ENCODE data around the gene RPL26.
A peak's percentile ranks its signal among the peaks of the same experiment; 100 is the strongest.
"Not testable (repeated sequence)": the region's sequence is repeated elsewhere in the genome, so short reads cannot be mapped to it uniquely, and the experiment has no call there.

The RPL26 gene

DNA sequence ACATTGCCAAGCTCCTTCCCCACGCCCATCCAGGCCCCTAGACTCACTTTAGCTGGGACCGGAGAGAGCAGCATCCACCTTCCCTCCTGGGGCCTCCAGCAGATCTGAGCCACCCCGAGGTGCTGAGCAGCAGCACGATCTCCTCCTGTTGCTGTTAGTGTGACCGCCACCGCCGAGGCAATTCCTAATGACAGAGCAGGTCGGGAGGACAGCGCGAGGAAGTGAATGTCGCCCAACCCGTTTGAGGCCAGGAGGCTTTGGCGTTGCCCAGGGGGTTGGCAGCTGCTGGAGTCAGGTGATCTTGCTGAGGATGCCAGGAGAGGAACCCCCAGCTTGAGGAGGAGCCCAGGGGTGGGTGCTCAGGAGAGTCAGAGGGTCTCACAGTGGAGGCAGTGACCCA is 14.6 kb upstream of the RPL26 start, which contains the start of gene RNF222:
Gene RNF222, minus strand, starts transcription at position 192 of the 400 bp plus-strand sequence. CDS start 4,366 bp downstream, outside the sequence.
- Histone ChIP-seq H2BK12ac (ENCODE audit: low read length) (no peak within 1 kb of the TSS), H3K36me3 (replicated peaks in 1 of 2; ENCODE audit: control insufficient read depth in 2 of 2, insufficient read depth in 2 of 2, low read length in 2 of 2) (no peaks in the 10 kb centered on the region), H2AK5ac (ENCODE audit: low read depth, low read length) (no peak within 1 kb of the TSS), H3K18ac (ENCODE audit: low read length) (peak within 1 kb of the TSS; percentile 54), H3K4me2 (ENCODE audit: insufficient read depth, low read length, poor library complexity, severe bottlenecking) (no peak within 1 kb of the TSS), H4K8ac (ENCODE audit: low read depth, low read length) (no peak within 1 kb of the TSS), H3K4me1 (ENCODE audit: control insufficient read depth in 2 of 2, insufficient read depth in 1 of 2, low read depth in 1 of 2, low read length in 2 of 2) (no peaks in the 10 kb centered on the region), H3K27me3 (ENCODE audit: control insufficient read depth in 3 of 3, insufficient read depth in 3 of 3, low read depth in 1 of 3, low read length in 3 of 3) (peaks cover 0 to 26% (median 0%) of the 10 kb centered on the region in 3 experiments), H3K79me1 (ENCODE audit: low read depth, low read length) (no peaks in the 10 kb centered on the region), H2AFZ (ENCODE audit: low read length) (no peak within 1 kb of the TSS), H3K9me3 (replicated peaks in 1 of 2; ENCODE audit: control insufficient read depth in 2 of 2, insufficient read depth in 1 of 2, low read depth in 1 of 2, low read length in 2 of 2) (no peaks in the 10 kb centered on the region), H3K23ac (ENCODE audit: low read depth, low read length, poor library complexity) (peak within 1 kb of the TSS; percentile 59), H3K9ac (ENCODE audit: low read depth, low read length, poor library complexity) (no peak within 1 kb of the TSS), H3K27ac (replicated peaks; ENCODE audit: low read length) (no peak within 1 kb of the TSS), H2BK5ac (ENCODE audit: low read length) (no peak within 1 kb of the TSS), H2BK15ac (ENCODE audit: low read length) (no peak within 1 kb of the TSS), H4K91ac (ENCODE audit: low read depth, low read length, poor library complexity) (no peak within 1 kb of the TSS), H3K4me3 (ENCODE audit: low read length in 2 of 2) (no peak within 1 kb of the TSS), H3K14ac (ENCODE audit: low read length) (no peak within 1 kb of the TSS), H3K4ac (ENCODE audit: low read length) (no peak within 1 kb of the TSS), H2BK120ac (ENCODE audit: low read depth, low read length) (no peak within 1 kb of the TSS)
- no peak for DNase-seq (ENCODE audit: low spot score)
- WGBS, 2 donors (ENCODE audit: extremely low coverage in 2 of 2, insufficient read length in 2 of 2, insufficient replicate concordance in 1 of 2): no CpG with 5 or more reads among the region's 13 CpGs

DNA sequence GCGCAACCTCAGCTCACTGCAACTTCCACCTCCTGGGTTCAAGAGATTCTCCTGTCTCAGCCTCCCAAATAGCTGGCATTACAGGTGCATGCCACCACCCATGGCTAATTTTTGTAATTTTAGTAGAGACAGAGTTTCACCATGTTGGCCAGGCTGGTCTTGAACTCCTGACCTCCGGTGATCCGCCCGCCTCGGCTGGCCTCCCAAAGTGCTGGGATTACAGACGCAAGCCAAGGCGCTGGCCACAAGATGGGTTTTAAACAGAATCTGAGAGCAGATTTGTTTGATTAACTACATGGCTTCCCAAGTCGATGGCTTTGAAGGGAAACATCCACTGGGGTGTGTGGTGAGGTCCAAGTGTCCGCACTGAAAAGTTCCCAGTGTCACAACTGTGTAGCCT is 11.5 kb upstream of the RPL26 start:
- H4K91ac ChIP-seq (ENCODE audit: low read depth, low read length, poor library complexity); H3K14ac ChIP-seq (ENCODE audit: low read length); H3K79me1 ChIP-seq (ENCODE audit: low read depth, low read length); H2AK5ac ChIP-seq (ENCODE audit: low read depth, low read length); H2AFZ ChIP-seq (ENCODE audit: low read length); H3K23ac ChIP-seq (ENCODE audit: low read depth, low read length, poor library complexity); H3K9ac ChIP-seq (ENCODE audit: low read depth, low read length, poor library complexity); H2BK12ac ChIP-seq (ENCODE audit: low read length); H3K4ac ChIP-seq (ENCODE audit: low read length); H3K4me3 ChIP-seq (ENCODE audit: low read length in 2 of 2); H4K8ac ChIP-seq (ENCODE audit: low read depth, low read length); H3K36me3 ChIP-seq (replicated peaks in 1 of 2; ENCODE audit: control insufficient read depth in 2 of 2, insufficient read depth in 2 of 2, low read length in 2 of 2); DNase-seq (ENCODE audit: low spot score); H3K27ac ChIP-seq (replicated peaks; ENCODE audit: low read length); H3K4me1 ChIP-seq (ENCODE audit: control insufficient read depth in 2 of 2, insufficient read depth in 1 of 2, low read depth in 1 of 2, low read length in 2 of 2); H3K9me3 ChIP-seq (replicated peaks in 1 of 2; ENCODE audit: control insufficient read depth in 2 of 2, insufficient read depth in 1 of 2, low read depth in 1 of 2, low read length in 2 of 2); H2BK120ac ChIP-seq (ENCODE audit: low read depth, low read length); H3K18ac ChIP-seq (ENCODE audit: low read length); H3K4me2 ChIP-seq (ENCODE audit: insufficient read depth, low read length, poor library complexity, severe bottlenecking); H2BK5ac ChIP-seq (ENCODE audit: low read length); H2BK15ac ChIP-seq (ENCODE audit: low read length): not testable (repeated sequence)
- H3K27me3 ChIP-seq (ENCODE audit: control insufficient read depth in 3 of 3, insufficient read depth in 3 of 3, low read depth in 1 of 3, low read length in 3 of 3): peaks cover 0 to 26% (median 0%) of the 10 kb centered on the region in 3 experiments
- WGBS, 2 donors (ENCODE audit: extremely low coverage in 2 of 2, insufficient read length in 2 of 2, insufficient replicate concordance in 1 of 2): no CpG with 5 or more reads among the region's 9 CpGs

DNA sequence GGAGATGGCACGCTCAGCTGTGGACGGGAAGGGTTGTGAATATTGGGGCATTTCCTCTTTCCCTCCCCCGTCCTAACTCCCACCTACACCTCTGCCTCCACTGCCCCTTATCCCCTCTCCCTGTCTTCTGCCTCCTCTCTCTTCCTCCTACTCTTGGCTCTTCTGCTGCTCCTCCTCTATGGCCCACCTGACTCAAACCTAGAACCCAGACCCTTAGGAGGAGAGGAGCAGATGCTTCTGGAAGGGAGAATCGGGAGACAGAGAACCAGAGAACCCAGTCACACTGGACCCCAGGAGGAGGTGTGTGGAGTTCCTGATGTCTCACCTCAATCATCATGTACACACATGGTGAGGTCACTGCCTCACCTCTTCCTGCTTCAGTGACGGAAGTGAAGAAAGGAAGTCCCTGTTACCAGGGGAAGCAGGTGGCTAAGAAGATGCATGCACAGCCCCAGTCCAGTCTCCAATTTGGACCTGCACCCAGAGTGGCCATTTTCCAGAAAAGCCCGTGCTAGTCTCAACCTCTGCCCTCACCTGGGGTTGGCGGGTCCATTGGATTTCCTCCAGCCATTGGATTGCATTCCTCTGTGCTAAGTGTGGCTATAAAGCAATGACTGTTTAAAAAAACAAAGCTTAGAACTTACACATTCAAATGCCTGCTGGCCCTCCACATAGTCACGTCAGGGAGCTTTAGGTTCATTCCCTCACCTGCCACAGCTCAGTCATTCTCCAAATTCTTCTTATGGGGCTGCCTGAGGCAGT is 10.7 kb upstream of the RPL26 start:
- Histone ChIP-seq H3K27ac (replicated peaks; ENCODE audit: low read length) (no peak overlapping the region), H3K79me1 (ENCODE audit: low read depth, low read length) (no peaks in the 10 kb centered on the region), H4K91ac (ENCODE audit: low read depth, low read length, poor library complexity) (no peak overlapping the region), H2BK15ac (ENCODE audit: low read length) (no peak overlapping the region), H3K4me1 (ENCODE audit: control insufficient read depth in 2 of 2, insufficient read depth in 1 of 2, low read depth in 1 of 2, low read length in 2 of 2) (no peaks in the 10 kb centered on the region), H3K9me3 (replicated peaks in 1 of 2; ENCODE audit: control insufficient read depth in 2 of 2, insufficient read depth in 1 of 2, low read depth in 1 of 2, low read length in 2 of 2) (no peaks in the 10 kb centered on the region), H3K4me3 (ENCODE audit: low read length in 2 of 2) (peak overlapping the region in 1 of 2 donors; percentile 13), H3K23ac (ENCODE audit: low read depth, low read length, poor library complexity) (peak overlapping the region; percentile 62), H3K4ac (ENCODE audit: low read length) (no peak overlapping the region), H3K27me3 (ENCODE audit: control insufficient read depth in 3 of 3, insufficient read depth in 3 of 3, low read depth in 1 of 3, low read length in 3 of 3) (peaks cover 0 to 22% (median 0%) of the 10 kb centered on the region in 3 experiments), H2BK5ac (ENCODE audit: low read length) (no peak overlapping the region), H3K4me2 (ENCODE audit: insufficient read depth, low read length, poor library complexity, severe bottlenecking) (no peak overlapping the region), H2AK5ac (ENCODE audit: low read depth, low read length) (peak overlapping the region; percentile 6), H3K18ac (ENCODE audit: low read length) (no peak overlapping the region), H2BK12ac (ENCODE audit: low read length) (no peak overlapping the region), H2AFZ (ENCODE audit: low read length) (no peak overlapping the region), H3K36me3 (replicated peaks in 1 of 2; ENCODE audit: control insufficient read depth in 2 of 2, insufficient read depth in 2 of 2, low read length in 2 of 2) (no peaks in the 10 kb centered on the region), H2BK120ac (ENCODE audit: low read depth, low read length) (no peak overlapping the region), H3K9ac (ENCODE audit: low read depth, low read length, poor library complexity) (peak overlapping the region; percentile 39), H3K14ac (ENCODE audit: low read length) (peak overlapping the region; percentile 50), H4K8ac (ENCODE audit: low read depth, low read length) (no peak overlapping the region)
- WGBS, 2 donors (ENCODE audit: extremely low coverage in 2 of 2, insufficient read length in 2 of 2, insufficient replicate concordance in 1 of 2): no CpG with 5 or more reads among the region's 8 CpGs
- DNase-seq (ENCODE audit: low spot score): no peak

DNA sequence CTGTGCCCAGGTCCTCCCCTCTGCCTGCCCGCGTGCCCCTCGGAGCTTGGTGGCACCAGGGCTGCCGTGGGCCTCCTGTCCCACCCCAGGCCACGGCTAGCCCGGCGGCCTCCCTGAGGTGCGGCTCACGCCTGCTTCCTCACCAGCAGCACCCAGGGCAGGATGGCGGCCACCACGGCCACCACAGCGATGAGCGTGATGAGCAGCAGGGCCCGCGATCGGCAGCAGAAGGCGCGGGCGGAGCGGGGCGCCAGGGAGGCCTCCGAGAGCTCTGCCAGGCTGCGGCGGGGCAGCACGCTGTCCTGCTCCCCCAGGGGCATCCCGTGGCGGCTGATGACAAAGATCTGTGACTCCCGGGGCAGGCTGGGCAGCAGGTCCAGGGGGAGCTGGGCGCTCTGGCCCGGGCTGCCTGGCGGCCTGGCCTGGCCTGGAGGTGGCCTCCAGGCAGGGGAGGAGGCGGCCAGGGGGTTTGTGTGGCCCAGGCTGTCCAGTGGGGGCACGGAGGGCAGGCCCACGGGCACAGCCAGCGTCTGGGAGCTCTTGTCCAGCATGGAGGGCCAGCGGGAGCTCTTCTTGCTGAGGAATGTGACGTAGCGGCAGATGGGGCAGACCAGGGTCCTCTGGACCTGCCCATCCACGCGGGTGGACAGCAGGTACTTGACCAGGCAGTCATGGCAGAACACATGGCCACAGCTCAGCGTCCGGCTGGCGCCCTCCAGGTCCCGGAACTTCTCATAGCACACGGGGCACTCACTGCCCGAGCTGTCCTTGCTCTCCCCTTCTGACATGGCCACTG is 9.9 kb upstream of the RPL26 start:
- DNase-seq (ENCODE audit: low spot score): no peak
- Histone ChIP-seq H3K14ac (ENCODE audit: low read length) (peak overlapping the region; percentile 50), H2BK15ac (ENCODE audit: low read length) (no peak overlapping the region), H3K36me3 (replicated peaks in 1 of 2; ENCODE audit: control insufficient read depth in 2 of 2, insufficient read depth in 2 of 2, low read length in 2 of 2) (no peaks in the 10 kb centered on the region), H4K8ac (ENCODE audit: low read depth, low read length) (no peak overlapping the region), H2BK120ac (ENCODE audit: low read depth, low read length) (no peak overlapping the region), H3K27me3 (ENCODE audit: control insufficient read depth in 3 of 3, insufficient read depth in 3 of 3, low read depth in 1 of 3, low read length in 3 of 3) (peaks cover 0 to 20% (median 0%) of the 10 kb centered on the region in 3 experiments), H3K79me1 (ENCODE audit: low read depth, low read length) (no peaks in the 10 kb centered on the region), H3K18ac (ENCODE audit: low read length) (peak overlapping the region; percentile 59), H3K4me3 (ENCODE audit: low read length in 2 of 2) (peak overlapping the region in 1 of 2 donors; percentile 13), H3K4me1 (ENCODE audit: control insufficient read depth in 2 of 2, insufficient read depth in 1 of 2, low read depth in 1 of 2, low read length in 2 of 2) (no peaks in the 10 kb centered on the region), H3K9me3 (replicated peaks in 1 of 2; ENCODE audit: control insufficient read depth in 2 of 2, insufficient read depth in 1 of 2, low read depth in 1 of 2, low read length in 2 of 2) (no peaks in the 10 kb centered on the region), H2BK5ac (ENCODE audit: low read length) (peak overlapping the region; percentile 48), H4K91ac (ENCODE audit: low read depth, low read length, poor library complexity) (no peak overlapping the region), H2BK12ac (ENCODE audit: low read length) (no peak overlapping the region), H3K27ac (replicated peaks; ENCODE audit: low read length) (no peak overlapping the region), H3K4ac (ENCODE audit: low read length) (no peak overlapping the region), H3K9ac (ENCODE audit: low read depth, low read length, poor library complexity) (peak overlapping the region; percentile 39), H2AFZ (ENCODE audit: low read length) (no peak overlapping the region), H3K23ac (ENCODE audit: low read depth, low read length, poor library complexity) (peak overlapping the region; percentile 62), H3K4me2 (ENCODE audit: insufficient read depth, low read length, poor library complexity, severe bottlenecking) (peak overlapping the region; percentile 3), H2AK5ac (ENCODE audit: low read depth, low read length) (peak overlapping the region; percentile 22)
- no CpG with 5 or more reads among the region's 46 CpGs for WGBS, 2 donors (ENCODE audit: extremely low coverage in 2 of 2, insufficient read length in 2 of 2, insufficient replicate concordance in 1 of 2)

Data from neuronal stem cell (in vitro differentiated cells).